ENCODE measurements around the gene SENP2.
"Not testable (repeated sequence)": the region's sequence is repeated elsewhere in the genome, so short reads cannot be mapped to it uniquely, and the experiment has no call there.

Gene SENP2

GRCh38 chr3:185594073-185594472 is 8.0 kb downstream of the SENP2 start:
- no peak for DNase-seq

- no peak for DNase-seq
These were observed 9.4 kb downstream of the SENP2 start for GRCh38 chr3:185595526-185595925.

GRCh38 chr3:185605566-185605965 is 19.5 kb downstream of the SENP2 start:
- no peak for DNase-seq

- no peak for DNase-seq
These were observed 20.1 kb downstream of the SENP2 start for GRCh38 chr3:185606196-185606595.

GRCh38 chr3:185613016-185613415 is 26.9 kb downstream of the SENP2 start:
- DNase-seq: no peak

- no peak for DNase-seq
These were observed 38.0 kb downstream of the SENP2 start for GRCh38 chr3:185623939-185624665.

- no peak for DNase-seq
These were observed 39.7 kb downstream of the SENP2 start for GRCh38 chr3:185625784-185626183.

GRCh38 chr3:185629554-185630181 is 43.6 kb downstream of the SENP2 start:
- no peak for DNase-seq

GRCh38 chr3:185630182-185630622 is 44.1 kb downstream of the SENP2 start:
- no peak for DNase-seq

- no peak for DNase-seq
These were observed 45.0 kb downstream of the SENP2 start for GRCh38 chr3:185631108-185631507.

GRCh38 chr3:185631508-185632206 is 45.6 kb downstream of the SENP2 start:
- no peak for DNase-seq

- no peak for DNase-seq
These were observed 46.9 kb downstream of the SENP2 start for GRCh38 chr3:185632996-185633395.

- no peak for DNase-seq
These were observed 51.3 kb downstream of the SENP2 start for GRCh38 chr3:185637388-185637787.

- DNase-seq: not testable (repeated sequence)
These were observed 52.6 kb downstream of the SENP2 start for GRCh38 chr3:185638651-185639050.

GRCh38 chr3:185639632-185640206 is 53.6 kb downstream of the SENP2 start:
- no peak for DNase-seq

GRCh38 chr3:185640308-185640707 is 54.2 kb downstream of the SENP2 start:
- no peak for DNase-seq

- DNase-seq: not testable (repeated sequence)
These were observed 59.1 kb downstream of the SENP2 start for GRCh38 chr3:185645191-185645590.

GRCh38 chr3:185645596-185646381 is 59.7 kb downstream of the SENP2 start:
- DNase-seq: no peak

GRCh38 chr3:185646382-185647133 is 60.5 kb downstream of the SENP2 start:
- DNase-seq: no peak

- DNase-seq: no peak
These were observed 61.2 kb downstream of the SENP2 start for GRCh38 chr3:185647134-185647879.

GRCh38 chr3:185647880-185648210 is 61.8 kb downstream of the SENP2 start:
- DNase-seq: no peak

Data from right forelimb (tissue), 1 donor.